GM23338 (cell line): ENCODE data around the gene GZMB. TPM values are rescaled to one million over a fixed set of nuclear protein-coding genes. Genes with fewer than 3 reads are reported as not detected.

Experiments
- ATAC-seq: fragments of 200-7000 bp; cut with Tn5 transposase; 3 replicates; pipeline ENCODE4 v1.9.1; 2020
- DNase-seq: peaks from one replicate; pipeline ENCODE4 v3.0.0-alpha.2; 2015; ENCODE audit warnings: low spot score
- H2AFZ ChIP-seq: fragments of 200-600 bp; sonication (generic); 2 replicates; pipeline ENCODE4 v1.8.0; 2016; ENCODE audit warnings: antibody characterized with exemption, mild to moderate bottlenecking, moderate library complexity
- H3F3A ChIP-seq: fragments of 200-600 bp; sonication (generic); replicated peaks from 2 replicates; pipeline ENCODE4 v1.8.0; 2017; ENCODE audit warnings: antibody characterized with exemption, mixed run types, low read depth
- H3K27ac ChIP-seq: fragments of 200-600 bp; sonication (generic); 2 replicates; pipeline ENCODE4 v1.6.1; 2016; ENCODE audit warnings: low read depth
- H3K27me3 ChIP-seq: fragments of 200-600 bp; sonication (generic); 2 replicates; pipeline ENCODE4 v1.8.0; 2016; ENCODE audit warnings: mild to moderate bottlenecking, mixed run types, moderate library complexity; ENCODE audit not compliant: insufficient read depth
- H3K36me3 ChIP-seq: fragments of 200-600 bp; sonication (generic); 2 replicates; pipeline ENCODE4 v1.8.0; 2016; ENCODE audit warnings: mild to moderate bottlenecking; ENCODE audit not compliant: insufficient read depth
- H3K4me1 ChIP-seq: fragments of 200-600 bp; sonication (generic); 2 replicates; pipeline ENCODE4 v1.8.0; 2016; ENCODE audit warnings: mild to moderate bottlenecking, moderate library complexity; ENCODE audit not compliant: insufficient read depth
- H3K4me2 ChIP-seq: fragments of 200-600 bp; sonication (generic); 2 replicates; pipeline ENCODE4 v1.7.1; 2017; ENCODE audit warnings: mixed run types
- H3K4me3 ChIP-seq: fragments of 200-600 bp; sonication (generic); 2 replicates; pipeline ENCODE4 v1.6.1; 2016; ENCODE audit warnings: mixed run types
- H3K79me2 ChIP-seq: fragments of 200-600 bp; sonication (generic); replicated peaks from 2 replicates; pipeline ENCODE4 v1.8.0; 2017; ENCODE audit warnings: mild to moderate bottlenecking; ENCODE audit not compliant: insufficient read depth
- H3K9me2 ChIP-seq: fragments of 200-600 bp; sonication (generic); 2 replicates; pipeline ENCODE4 v1.8.0; 2017; ENCODE audit not compliant: insufficient read depth
- H4K20me1 ChIP-seq: fragments of 200-600 bp; sonication (generic); replicated peaks from 2 replicates; pipeline ENCODE4 v1.8.0; 2017; ENCODE audit warnings: mild to moderate bottlenecking; ENCODE audit not compliant: insufficient read depth
- H3K27ac Mint-ChIP-seq: 2 replicates; pipeline ENCODE4 v1.8.0; 2020; ENCODE audit warnings: inconsistent platforms, mild to moderate bottlenecking, moderate library complexity, mixed read lengths
- H3K27me3 Mint-ChIP-seq: 3 replicates; pipeline ENCODE4 v1.8.0; 2022; ENCODE audit warnings: low read depth, mild to moderate bottlenecking, moderate library complexity, mixed read lengths, inconsistent platforms; ENCODE audit not compliant: insufficient read depth, poor library complexity
- H3K36me3 Mint-ChIP-seq: 3 replicates; pipeline ENCODE4 v1.8.0; 2021; ENCODE audit warnings: low read depth, mild to moderate bottlenecking, inconsistent platforms, moderate library complexity, mixed read lengths
- H3K4me1 Mint-ChIP-seq: 3 replicates; pipeline ENCODE4 v1.8.0; 2020; ENCODE audit warnings: mild to moderate bottlenecking, inconsistent platforms, mixed read lengths
- H3K4me3 Mint-ChIP-seq: 3 replicates; pipeline ENCODE4 v1.8.0; 2021; ENCODE audit warnings: moderate library complexity, mild to moderate bottlenecking, inconsistent platforms, mixed read lengths
- H3K9me3 Mint-ChIP-seq: 3 replicates; pipeline ENCODE4 v1.8.0; 2020; ENCODE audit warnings: moderate library complexity, mild to moderate bottlenecking, inconsistent platforms, mixed read lengths
- CREB1 ChIP-seq: fragments of 250-450 bp; sonication (Bioruptor Pico); IDR thresholded peaks from 2 replicates; pipeline ENCODE4 v1.5.0; 2020; ENCODE audit warnings: low read depth, mild to moderate bottlenecking, moderate library complexity
- EZH2 ChIP-seq: fragments of 200-600 bp; sonication (generic); IDR thresholded peaks from one replicate; pipeline ENCODE4 v1.8.0; 2017; ENCODE audit warnings: antibody characterized with exemption, mild to moderate bottlenecking, low read depth; ENCODE audit not compliant: unreplicated experiment
- EZH2phosphoT487 ChIP-seq: fragments of 200-600 bp; sonication (generic); IDR thresholded peaks from one replicate; pipeline ENCODE4 v1.8.1; 2018; ENCODE audit warnings: antibody characterized with exemption; ENCODE audit not compliant: unreplicated experiment
- JUNB ChIP-seq: IDR thresholded peaks from one replicate; pipeline ENCODE4 v1.6.1; 2016; ENCODE audit warnings: antibody characterized with exemption; ENCODE audit not compliant: unreplicated experiment
- NANOG ChIP-seq: IDR thresholded peaks from 2 replicates; pipeline ENCODE4 v1.6.1; 2016; ENCODE audit warnings: antibody characterized with exemption, borderline replicate concordance
- POLR2AphosphoS5 ChIP-seq: IDR thresholded peaks from 2 replicates; pipeline ENCODE4 v1.6.1; 2016; ENCODE audit warnings: antibody characterized with exemption, low read depth
- STAT1 ChIP-seq: IDR thresholded peaks from one replicate; pipeline ENCODE4 v1.6.1; 2016; ENCODE audit warnings: antibody characterized with exemption; ENCODE audit not compliant: unreplicated experiment
- ZNF114 ChIP-seq: fragments of 250-450 bp; sonication (Bioruptor Pico); IDR thresholded peaks from 2 replicates; pipeline ENCODE4 v1.5.0; 2020; ENCODE audit warnings: mild to moderate bottlenecking, moderate library complexity
- ZNF331 ChIP-seq: fragments of 250-450 bp; sonication (Bioruptor Pico); IDR thresholded peaks from 2 replicates; pipeline ENCODE4 v1.5.0; 2020; ENCODE audit warnings: low read depth, mild to moderate bottlenecking, moderate library complexity
- long read RNA-seq: library from polyadenylated mRNA; unstranded; transcript quantifications from one replicate; pipeline ENCODE4 v2.0.0, GENCODE V29; 2020; ENCODE audit not compliant: unreplicated experiment
- polyA plus RNA-seq: library from polyadenylated mRNA; unstranded; fragments of >200 nt; fragmentation: Nextera tagmentation; extraction: Ambion mirVana; gene quantifications from 2 replicates; pipeline ENCODE4 v1.2.1, GENCODE V29; 2016
- total RNA-seq: library from RNA; depleted of rRNA; stranded (reverse); fragments of >200 nt; shearing (Covaris generic); gene quantifications from 2 replicates; pipeline ENCODE4 v1.2.3, GENCODE V29; 2014; rRNA removed
- TF ChIP-seq, protein P1 (sequence below): fragments of 250-450 bp; sonication (Bioruptor Pico); IDR thresholded peaks from 2 replicates; pipeline ENCODE4 v1.5.0; 2020; ENCODE audit warnings: mild to moderate bottlenecking, moderate library complexity
- TF ChIP-seq, protein P2 (sequence below): IDR thresholded peaks from one replicate; pipeline ENCODE4 v1.6.1; 2018; ENCODE audit warnings: antibody characterized with exemption; ENCODE audit not compliant: unreplicated experiment
- TF ChIP-seq, protein P3 (sequence below), 2 experiments: fragments of 200-600 bp in 1 of 2; sonication (generic) in 1 of 2; conservative IDR thresholded peaks; 2 replicates each; pipeline versions ENCODE4 v1.5.1 to v1.6.1; 2016 to 2017; ENCODE audit warnings: antibody characterized with exemption in 2 of 2, low read depth in 2 of 2, mild to moderate bottlenecking in 2 of 2, moderate library complexity in 1 of 2
- TF ChIP-seq, protein P4 (sequence below): IDR thresholded peaks from 2 replicates; pipeline ENCODE4 v1.6.1; 2016; ENCODE audit warnings: antibody characterized with exemption

Gene GZMB, protein sequence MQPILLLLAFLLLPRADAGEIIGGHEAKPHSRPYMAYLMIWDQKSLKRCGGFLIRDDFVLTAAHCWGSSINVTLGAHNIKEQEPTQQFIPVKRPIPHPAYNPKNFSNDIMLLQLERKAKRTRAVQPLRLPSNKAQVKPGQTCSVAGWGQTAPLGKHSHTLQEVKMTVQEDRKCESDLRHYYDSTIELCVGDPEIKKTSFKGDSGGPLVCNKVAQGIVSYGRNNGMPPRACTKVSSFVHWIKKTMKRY
- total RNA-seq (not detected in 2 replicates), polyA plus RNA-seq (not detected in 2 replicates)
- long read RNA-seq, result 0 reads

DNA sequence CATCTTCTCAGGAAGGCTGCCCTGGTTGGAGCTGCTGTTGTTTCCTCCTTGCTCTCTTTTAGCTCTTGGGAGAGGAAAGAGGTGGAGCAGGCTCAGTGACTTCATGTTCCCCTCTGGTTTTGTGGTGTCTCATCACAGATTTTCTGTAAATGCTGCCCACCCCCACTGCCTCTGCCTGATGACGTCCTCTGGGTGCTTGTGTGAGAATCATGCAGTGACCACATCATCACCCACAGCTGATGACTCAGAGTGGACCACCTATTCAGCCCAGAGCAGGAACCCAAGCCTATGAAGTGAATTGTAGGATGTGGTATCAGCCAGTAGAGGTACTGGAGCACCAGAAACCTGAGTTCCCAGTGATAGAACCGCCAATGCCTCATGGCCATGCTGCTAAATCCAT, at the start of gene GZMB:
Gene GZMB, minus strand, starts transcription at position 33 of the 400 bp plus-strand sequence. Its CDS starts 30 bp downstream, at position 3.
- Mint-ChIP-seq H3K4me3 (no peak within 1 kb of the TSS), H3K4me1 (no peaks in the 10 kb centered on the region), H3K9me3 (peaks cover 3% of the 10 kb centered on the region; the same call in 1 of the 3 replicates), H3K36me3 (no peaks in the 10 kb centered on the region; the same call in 2 of the 3 replicates), H3K27ac (no peak within 1 kb of the TSS), H3K27me3 (no peaks in the 10 kb centered on the region)
- no peak for DNase-seq
- H3K9me2 ChIP-seq, result no peaks in the 10 kb centered on the region
- ATAC-seq, result no peak
- no peak within 1 kb of the TSS for H3K27ac ChIP-seq
- H3K4me2 ChIP-seq, result no peak within 1 kb of the TSS
- no peaks in the 10 kb centered on the region for H3F3A ChIP-seq
- no peak within 1 kb of the TSS for H2AFZ ChIP-seq
- H3K4me3 ChIP-seq, result no peak within 1 kb of the TSS
- no peaks in the 10 kb centered on the region for H3K27me3 ChIP-seq
- H3K36me3 ChIP-seq, result no peaks in the 10 kb centered on the region
- TF ChIP-seq ZNF114 (no peak), STAT1 (no peak), POLR2AphosphoS5 (no peak), EZH2 (no peak), NANOG (no peak), CREB1 (no peak), JUNB (no peak), ZNF331 (CRISPR knock-in tag) (no peak), EZH2phosphoT487 (no peak)
- TF ChIP-seq, protein P1, sequence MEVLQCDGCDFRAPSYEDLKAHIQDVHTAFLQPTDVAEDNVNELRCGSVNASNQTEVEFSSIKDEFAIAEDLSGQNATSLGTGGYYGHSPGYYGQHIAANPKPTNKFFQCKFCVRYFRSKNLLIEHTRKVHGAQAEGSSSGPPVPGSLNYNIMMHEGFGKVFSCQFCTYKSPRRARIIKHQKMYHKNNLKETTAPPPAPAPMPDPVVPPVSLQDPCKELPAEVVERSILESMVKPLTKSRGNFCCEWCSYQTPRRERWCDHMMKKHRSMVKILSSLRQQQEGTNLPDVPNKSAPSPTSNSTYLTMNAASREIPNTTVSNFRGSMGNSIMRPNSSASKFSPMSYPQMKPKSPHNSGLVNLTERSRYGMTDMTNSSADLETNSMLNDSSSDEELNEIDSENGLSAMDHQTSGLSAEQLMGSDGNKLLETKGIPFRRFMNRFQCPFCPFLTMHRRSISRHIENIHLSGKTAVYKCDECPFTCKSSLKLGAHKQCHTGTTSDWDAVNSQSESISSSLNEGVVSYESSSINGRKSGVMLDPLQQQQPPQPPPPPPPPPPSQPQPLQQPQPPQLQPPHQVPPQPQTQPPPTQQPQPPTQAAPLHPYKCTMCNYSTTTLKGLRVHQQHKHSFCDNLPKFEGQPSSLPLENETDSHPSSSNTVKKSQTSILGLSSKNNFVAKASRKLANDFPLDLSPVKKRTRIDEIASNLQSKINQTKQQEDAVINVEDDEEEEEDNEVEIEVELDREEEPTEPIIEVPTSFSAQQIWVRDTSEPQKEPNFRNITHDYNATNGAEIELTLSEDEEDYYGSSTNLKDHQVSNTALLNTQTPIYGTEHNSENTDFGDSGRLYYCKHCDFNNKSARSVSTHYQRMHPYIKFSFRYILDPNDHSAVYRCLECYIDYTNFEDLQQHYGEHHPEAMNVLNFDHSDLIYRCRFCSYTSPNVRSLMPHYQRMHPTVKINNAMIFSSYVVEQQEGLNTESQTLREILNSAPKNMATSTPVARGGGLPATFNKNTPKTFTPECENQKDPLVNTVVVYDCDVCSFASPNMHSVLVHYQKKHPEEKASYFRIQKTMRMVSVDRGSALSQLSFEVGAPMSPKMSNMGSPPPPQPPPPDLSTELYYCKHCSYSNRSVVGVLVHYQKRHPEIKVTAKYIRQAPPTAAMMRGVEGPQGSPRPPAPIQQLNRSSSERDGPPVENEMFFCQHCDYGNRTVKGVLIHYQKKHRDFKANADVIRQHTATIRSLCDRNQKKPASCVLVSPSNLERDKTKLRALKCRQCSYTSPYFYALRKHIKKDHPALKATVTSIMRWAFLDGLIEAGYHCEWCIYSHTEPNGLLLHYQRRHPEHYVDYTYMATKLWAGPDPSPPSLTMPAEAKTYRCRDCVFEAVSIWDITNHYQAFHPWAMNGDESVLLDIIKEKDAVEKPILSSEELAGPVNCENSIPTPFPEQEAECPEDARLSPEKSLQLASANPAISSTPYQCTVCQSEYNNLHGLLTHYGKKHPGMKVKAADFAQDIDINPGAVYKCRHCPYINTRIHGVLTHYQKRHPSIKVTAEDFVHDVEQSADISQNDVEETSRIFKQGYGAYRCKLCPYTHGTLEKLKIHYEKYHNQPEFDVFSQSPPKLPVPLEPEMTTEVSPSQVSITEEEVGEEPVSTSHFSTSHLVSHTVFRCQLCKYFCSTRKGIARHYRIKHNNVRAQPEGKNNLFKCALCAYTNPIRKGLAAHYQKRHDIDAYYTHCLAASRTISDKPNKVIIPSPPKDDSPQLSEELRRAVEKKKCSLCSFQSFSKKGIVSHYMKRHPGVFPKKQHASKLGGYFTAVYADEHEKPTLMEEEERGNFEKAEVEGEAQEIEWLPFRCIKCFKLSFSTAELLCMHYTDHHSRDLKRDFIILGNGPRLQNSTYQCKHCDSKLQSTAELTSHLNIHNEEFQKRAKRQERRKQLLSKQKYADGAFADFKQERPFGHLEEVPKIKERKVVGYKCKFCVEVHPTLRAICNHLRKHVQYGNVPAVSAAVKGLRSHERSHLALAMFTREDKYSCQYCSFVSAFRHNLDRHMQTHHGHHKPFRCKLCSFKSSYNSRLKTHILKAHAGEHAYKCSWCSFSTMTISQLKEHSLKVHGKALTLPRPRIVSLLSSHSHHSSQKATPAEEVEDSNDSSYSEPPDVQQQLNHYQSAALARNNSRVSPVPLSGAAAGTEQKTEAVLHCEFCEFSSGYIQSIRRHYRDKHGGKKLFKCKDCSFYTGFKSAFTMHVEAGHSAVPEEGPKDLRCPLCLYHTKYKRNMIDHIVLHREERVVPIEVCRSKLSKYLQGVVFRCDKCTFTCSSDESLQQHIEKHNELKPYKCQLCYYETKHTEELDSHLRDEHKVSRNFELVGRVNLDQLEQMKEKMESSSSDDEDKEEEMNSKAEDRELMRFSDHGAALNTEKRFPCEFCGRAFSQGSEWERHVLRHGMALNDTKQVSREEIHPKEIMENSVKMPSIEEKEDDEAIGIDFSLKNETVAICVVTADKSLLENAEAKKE (CRISPR knock-in tag), result no peak
- TF ChIP-seq, protein P2, sequence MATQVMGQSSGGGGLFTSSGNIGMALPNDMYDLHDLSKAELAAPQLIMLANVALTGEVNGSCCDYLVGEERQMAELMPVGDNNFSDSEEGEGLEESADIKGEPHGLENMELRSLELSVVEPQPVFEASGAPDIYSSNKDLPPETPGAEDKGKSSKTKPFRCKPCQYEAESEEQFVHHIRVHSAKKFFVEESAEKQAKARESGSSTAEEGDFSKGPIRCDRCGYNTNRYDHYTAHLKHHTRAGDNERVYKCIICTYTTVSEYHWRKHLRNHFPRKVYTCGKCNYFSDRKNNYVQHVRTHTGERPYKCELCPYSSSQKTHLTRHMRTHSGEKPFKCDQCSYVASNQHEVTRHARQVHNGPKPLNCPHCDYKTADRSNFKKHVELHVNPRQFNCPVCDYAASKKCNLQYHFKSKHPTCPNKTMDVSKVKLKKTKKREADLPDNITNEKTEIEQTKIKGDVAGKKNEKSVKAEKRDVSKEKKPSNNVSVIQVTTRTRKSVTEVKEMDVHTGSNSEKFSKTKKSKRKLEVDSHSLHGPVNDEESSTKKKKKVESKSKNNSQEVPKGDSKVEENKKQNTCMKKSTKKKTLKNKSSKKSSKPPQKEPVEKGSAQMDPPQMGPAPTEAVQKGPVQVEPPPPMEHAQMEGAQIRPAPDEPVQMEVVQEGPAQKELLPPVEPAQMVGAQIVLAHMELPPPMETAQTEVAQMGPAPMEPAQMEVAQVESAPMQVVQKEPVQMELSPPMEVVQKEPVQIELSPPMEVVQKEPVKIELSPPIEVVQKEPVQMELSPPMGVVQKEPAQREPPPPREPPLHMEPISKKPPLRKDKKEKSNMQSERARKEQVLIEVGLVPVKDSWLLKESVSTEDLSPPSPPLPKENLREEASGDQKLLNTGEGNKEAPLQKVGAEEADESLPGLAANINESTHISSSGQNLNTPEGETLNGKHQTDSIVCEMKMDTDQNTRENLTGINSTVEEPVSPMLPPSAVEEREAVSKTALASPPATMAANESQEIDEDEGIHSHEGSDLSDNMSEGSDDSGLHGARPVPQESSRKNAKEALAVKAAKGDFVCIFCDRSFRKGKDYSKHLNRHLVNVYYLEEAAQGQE, result no peak
- TF ChIP-seq, protein P3, sequence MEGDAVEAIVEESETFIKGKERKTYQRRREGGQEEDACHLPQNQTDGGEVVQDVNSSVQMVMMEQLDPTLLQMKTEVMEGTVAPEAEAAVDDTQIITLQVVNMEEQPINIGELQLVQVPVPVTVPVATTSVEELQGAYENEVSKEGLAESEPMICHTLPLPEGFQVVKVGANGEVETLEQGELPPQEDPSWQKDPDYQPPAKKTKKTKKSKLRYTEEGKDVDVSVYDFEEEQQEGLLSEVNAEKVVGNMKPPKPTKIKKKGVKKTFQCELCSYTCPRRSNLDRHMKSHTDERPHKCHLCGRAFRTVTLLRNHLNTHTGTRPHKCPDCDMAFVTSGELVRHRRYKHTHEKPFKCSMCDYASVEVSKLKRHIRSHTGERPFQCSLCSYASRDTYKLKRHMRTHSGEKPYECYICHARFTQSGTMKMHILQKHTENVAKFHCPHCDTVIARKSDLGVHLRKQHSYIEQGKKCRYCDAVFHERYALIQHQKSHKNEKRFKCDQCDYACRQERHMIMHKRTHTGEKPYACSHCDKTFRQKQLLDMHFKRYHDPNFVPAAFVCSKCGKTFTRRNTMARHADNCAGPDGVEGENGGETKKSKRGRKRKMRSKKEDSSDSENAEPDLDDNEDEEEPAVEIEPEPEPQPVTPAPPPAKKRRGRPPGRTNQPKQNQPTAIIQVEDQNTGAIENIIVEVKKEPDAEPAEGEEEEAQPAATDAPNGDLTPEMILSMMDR (conservative IDR thresholded peaks at IDR 0.05; ENCODE audit: low read depth in 2 of 2), result no peak
- TF ChIP-seq, protein P4, sequence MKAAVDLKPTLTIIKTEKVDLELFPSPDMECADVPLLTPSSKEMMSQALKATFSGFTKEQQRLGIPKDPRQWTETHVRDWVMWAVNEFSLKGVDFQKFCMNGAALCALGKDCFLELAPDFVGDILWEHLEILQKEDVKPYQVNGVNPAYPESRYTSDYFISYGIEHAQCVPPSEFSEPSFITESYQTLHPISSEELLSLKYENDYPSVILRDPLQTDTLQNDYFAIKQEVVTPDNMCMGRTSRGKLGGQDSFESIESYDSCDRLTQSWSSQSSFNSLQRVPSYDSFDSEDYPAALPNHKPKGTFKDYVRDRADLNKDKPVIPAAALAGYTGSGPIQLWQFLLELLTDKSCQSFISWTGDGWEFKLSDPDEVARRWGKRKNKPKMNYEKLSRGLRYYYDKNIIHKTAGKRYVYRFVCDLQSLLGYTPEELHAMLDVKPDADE, result no peak
- H3K79me2 ChIP-seq, result no peaks in the 10 kb centered on the region
- no peaks in the 10 kb centered on the region for H4K20me1 ChIP-seq
- H3K4me1 ChIP-seq, result no peaks in the 10 kb centered on the region
